KMS-11 (cell line): Measurements from ENCODE around the gene RAB8B.

Experiments used
- H2AFZ ChIP-seq: fragments of 200-600 bp; sonication (generic); 2 replicates; pipeline ENCODE4 v1.6.1; 2016; ENCODE audit warnings: antibody characterized with exemption, mixed run types, low read depth
- H3K27ac ChIP-seq: fragments of 200-600 bp; sonication (generic); 2 replicates; pipeline ENCODE4 v1.6.1; 2016; ENCODE audit warnings: mild to moderate bottlenecking, mixed run types
- H3K27me3 ChIP-seq: fragments of 200-600 bp; sonication (generic); 2 replicates; pipeline ENCODE4 v1.6.1; 2017; ENCODE audit warnings: mild to moderate bottlenecking, low read depth, mixed run types, moderate library complexity; ENCODE audit not compliant: insufficient read depth
- H3K36me3 ChIP-seq: fragments of 200-600 bp; sonication (generic); 2 replicates; pipeline ENCODE4 v1.6.1; 2017; ENCODE audit warnings: mild to moderate bottlenecking, mixed run types; ENCODE audit not compliant: insufficient read depth
- H3K4me1 ChIP-seq: fragments of 200-600 bp; sonication (generic); 2 replicates; pipeline ENCODE4 v1.6.1; 2016; ENCODE audit warnings: mild to moderate bottlenecking, low read depth, mixed run types; ENCODE audit not compliant: poor library complexity, severe bottlenecking
- H3K4me2 ChIP-seq: fragments of 200-600 bp; sonication (generic); 2 replicates; pipeline ENCODE4 v1.7.0; 2016; ENCODE audit warnings: mild to moderate bottlenecking, mixed run types
- H3K4me3 ChIP-seq: fragments of 200-600 bp; sonication (generic); IDR thresholded peaks from 2 replicates; pipeline ENCODE4 v1.6.1; 2017; ENCODE audit warnings: low read depth, low read length, mixed read lengths; ENCODE audit not compliant: insufficient read depth
- H3K79me2 ChIP-seq: fragments of 200-600 bp; sonication (generic); 2 replicates; pipeline ENCODE4 v1.6.1; 2016; ENCODE audit warnings: low read depth, mixed run types; ENCODE audit not compliant: insufficient read depth
- H3K9ac ChIP-seq: fragments of 200-600 bp; sonication (generic); 2 replicates; pipeline ENCODE4 v1.6.1; 2016; ENCODE audit warnings: mild to moderate bottlenecking, mixed run types
- H4K20me1 ChIP-seq: fragments of 200-600 bp; sonication (generic); 2 replicates; pipeline ENCODE4 v1.6.1; 2016; ENCODE audit warnings: mild to moderate bottlenecking, mixed run types; ENCODE audit not compliant: insufficient read depth
- CTCF ChIP-seq: fragments of 200-600 bp; sonication (generic); conservative IDR thresholded peaks from 2 replicates; pipeline ENCODE4 v1.6.1; 2017; ENCODE audit warnings: low read depth, mild to moderate bottlenecking, antibody characterized with exemption, low read length, moderate library complexity, mixed read lengths

The RAB8B gene

GRCh38 chr15:63292241-63292640 lies 102.8 kb downstream of the RAB8B start:
- H3K27ac ChIP-seq, result no peak overlapping the region

GRCh38 chr15:63292771-63293170 lies 103.4 kb downstream of the RAB8B start:
- Histone ChIP-seq H3K27me3 (no peaks in the 10 kb centered on the region), H3K4me1 (no peaks in the 10 kb centered on the region), H4K20me1 (no peaks in the 10 kb centered on the region), H3K27ac (no peak overlapping the region), H3K4me2 (no peak overlapping the region), H3K36me3 (no peaks in the 10 kb centered on the region), H2AFZ (no peak overlapping the region), H3K9ac (no peak overlapping the region), H3K4me3 (no peak overlapping the region), H3K79me2 (no peaks in the 10 kb centered on the region)
- no peak for TF ChIP-seq CTCF

More at GRCh38 chr15:63292241-63292640, 102.8 kb downstream of the RAB8B start:
- TF ChIP-seq CTCF, result no peak
- H3K79me2 ChIP-seq, result no peaks in the 10 kb centered on the region
- no peaks in the 10 kb centered on the region for H3K27me3 ChIP-seq
- no peaks in the 10 kb centered on the region for H4K20me1 ChIP-seq
- H3K9ac ChIP-seq, result no peak overlapping the region
- H3K4me2 ChIP-seq, result no peak overlapping the region
- H3K36me3 ChIP-seq, result no peaks in the 10 kb centered on the region
- no peak overlapping the region for H3K4me3 ChIP-seq
- H3K4me1 ChIP-seq, result no peaks in the 10 kb centered on the region
- H2AFZ ChIP-seq, result no peak overlapping the region

DNA sequence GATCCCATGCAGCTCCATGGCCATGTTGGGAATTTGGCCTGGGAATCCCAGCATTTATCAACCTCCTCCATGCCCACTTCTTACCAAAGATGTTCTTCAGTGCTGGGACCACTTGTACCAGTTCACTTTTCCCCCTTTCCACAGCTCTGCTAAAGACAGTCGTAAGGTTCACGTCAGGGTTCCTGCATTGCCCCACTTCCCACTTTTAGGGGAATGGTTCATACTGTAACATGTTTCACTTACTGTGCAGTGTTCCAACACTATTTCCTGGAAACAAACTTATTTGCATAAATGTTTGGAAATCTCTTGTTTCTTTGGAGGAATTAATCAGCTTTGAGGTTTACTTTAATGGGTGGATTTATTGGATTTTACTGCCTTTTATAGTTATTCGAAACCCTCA lies 105.0 kb downstream of the RAB8B start:
- Histone ChIP-seq H3K9ac (no peak overlapping the region), H3K36me3 (no peaks in the 10 kb centered on the region), H3K4me2 (no peak overlapping the region), H3K27ac (no peak overlapping the region), H2AFZ (no peak overlapping the region), H3K27me3 (no peaks in the 10 kb centered on the region), H3K4me3 (no peak overlapping the region), H3K4me1 (no peaks in the 10 kb centered on the region), H4K20me1 (no peaks in the 10 kb centered on the region), H3K79me2 (no peaks in the 10 kb centered on the region)
- no peak for TF ChIP-seq CTCF

DNA sequence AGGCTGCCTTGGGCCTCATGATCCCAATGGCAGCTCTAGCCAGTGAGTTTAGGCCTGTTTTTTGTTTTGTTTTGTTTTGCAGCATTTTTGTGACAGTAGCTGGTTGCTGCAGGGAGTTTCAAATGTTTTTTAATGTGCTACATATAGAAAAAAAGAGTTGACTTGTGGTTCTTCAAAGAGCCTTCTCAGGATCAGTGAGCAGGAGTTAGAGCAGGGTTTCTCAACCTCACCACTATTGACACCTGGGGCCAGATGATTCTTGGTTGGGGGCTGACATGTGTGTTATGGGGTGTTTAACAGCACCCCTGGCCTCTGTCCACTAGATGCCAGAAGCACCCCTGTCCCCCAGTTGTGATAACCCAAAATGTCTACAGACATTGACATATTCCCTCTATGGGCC lies 105.9 kb downstream of the RAB8B start:
- H3K4me3 ChIP-seq, result no peak overlapping the region
- H3K9ac ChIP-seq, result no peak overlapping the region
- no peaks in the 10 kb centered on the region for H3K27me3 ChIP-seq
- H3K36me3 ChIP-seq, result no peaks in the 10 kb centered on the region
- no peaks in the 10 kb centered on the region for H4K20me1 ChIP-seq
- no peak overlapping the region for H3K27ac ChIP-seq
- H3K79me2 ChIP-seq, result no peaks in the 10 kb centered on the region
- no peak for TF ChIP-seq CTCF
- H2AFZ ChIP-seq, result no peak overlapping the region
- H3K4me1 ChIP-seq, result no peaks in the 10 kb centered on the region
- no peak overlapping the region for H3K4me2 ChIP-seq

DNA sequence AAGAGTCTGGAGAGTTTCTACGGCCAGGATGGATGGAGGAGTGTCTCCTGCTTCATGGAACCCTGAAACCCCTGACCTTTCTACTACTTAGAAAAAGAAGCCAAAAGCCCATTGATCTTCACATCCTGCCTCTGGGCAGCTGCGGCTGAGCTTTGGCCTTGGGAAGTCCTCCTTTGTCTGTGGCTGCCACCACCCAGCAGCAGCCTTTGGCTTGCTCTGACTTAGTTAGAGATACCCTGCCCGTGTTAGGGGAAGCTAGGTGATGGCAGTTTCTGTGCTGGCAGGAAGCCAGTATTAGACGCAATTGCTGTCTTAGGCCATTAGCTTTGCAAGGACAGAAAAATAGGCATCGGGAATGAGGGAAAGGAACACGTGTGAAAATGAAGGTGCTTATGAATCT lies 106.8 kb downstream of the RAB8B start:
- no peak overlapping the region for H2AFZ ChIP-seq

More for the DNA sequence above, 106.8 kb downstream of the RAB8B start:
- TF ChIP-seq CTCF, result no peak
- Histone ChIP-seq H3K79me2 (no peaks in the 10 kb centered on the region), H3K4me1 (no peaks in the 10 kb centered on the region), H3K36me3 (no peaks in the 10 kb centered on the region), H3K27ac (no peak overlapping the region), H3K9ac (no peak overlapping the region), H4K20me1 (no peaks in the 10 kb centered on the region), H3K4me3 (no peak overlapping the region), H3K4me2 (no peak overlapping the region), H3K27me3 (no peaks in the 10 kb centered on the region)
